Activated CD4-positive, alpha-beta T cell treated with anti-CD3 and anti-CD28 coated beads, Interleukin-2, amount 50 U/mL, for 16 hours (primary cell): Measurements from ENCODE around the gene CTDSPL.
"Not testable (repeated sequence)": the region's sequence is repeated elsewhere in the genome, so short reads cannot be mapped to it uniquely, and the experiment has no call there.

ENCODE experiments used
- DNase-seq: peaks from one replicate; pipeline ENCODE4 v3.0.0-alpha.2; 2020

Gene CTDSPL

DNA sequence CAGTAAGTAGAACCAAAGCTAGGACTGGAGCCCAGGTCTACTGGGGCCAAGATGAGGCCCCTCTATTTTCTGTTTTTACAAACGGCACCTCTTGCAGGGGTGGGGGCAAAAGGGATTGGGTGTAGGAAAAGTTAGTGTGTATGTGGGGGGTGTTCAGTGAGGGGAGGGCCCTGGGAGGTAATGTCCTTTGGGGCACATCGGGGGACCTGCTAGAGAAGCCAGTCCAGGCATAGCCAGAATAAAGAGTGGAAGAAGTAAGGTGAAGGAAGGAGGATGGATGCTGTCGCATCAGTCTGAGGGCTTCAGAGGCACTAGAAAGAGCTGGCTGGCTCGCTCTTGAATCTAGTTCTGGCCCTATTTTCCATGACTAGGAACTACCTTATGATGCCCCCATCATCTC lies 165.2 kb downstream of the CTDSPL start:
- DNase-seq, result no peak

DNA sequence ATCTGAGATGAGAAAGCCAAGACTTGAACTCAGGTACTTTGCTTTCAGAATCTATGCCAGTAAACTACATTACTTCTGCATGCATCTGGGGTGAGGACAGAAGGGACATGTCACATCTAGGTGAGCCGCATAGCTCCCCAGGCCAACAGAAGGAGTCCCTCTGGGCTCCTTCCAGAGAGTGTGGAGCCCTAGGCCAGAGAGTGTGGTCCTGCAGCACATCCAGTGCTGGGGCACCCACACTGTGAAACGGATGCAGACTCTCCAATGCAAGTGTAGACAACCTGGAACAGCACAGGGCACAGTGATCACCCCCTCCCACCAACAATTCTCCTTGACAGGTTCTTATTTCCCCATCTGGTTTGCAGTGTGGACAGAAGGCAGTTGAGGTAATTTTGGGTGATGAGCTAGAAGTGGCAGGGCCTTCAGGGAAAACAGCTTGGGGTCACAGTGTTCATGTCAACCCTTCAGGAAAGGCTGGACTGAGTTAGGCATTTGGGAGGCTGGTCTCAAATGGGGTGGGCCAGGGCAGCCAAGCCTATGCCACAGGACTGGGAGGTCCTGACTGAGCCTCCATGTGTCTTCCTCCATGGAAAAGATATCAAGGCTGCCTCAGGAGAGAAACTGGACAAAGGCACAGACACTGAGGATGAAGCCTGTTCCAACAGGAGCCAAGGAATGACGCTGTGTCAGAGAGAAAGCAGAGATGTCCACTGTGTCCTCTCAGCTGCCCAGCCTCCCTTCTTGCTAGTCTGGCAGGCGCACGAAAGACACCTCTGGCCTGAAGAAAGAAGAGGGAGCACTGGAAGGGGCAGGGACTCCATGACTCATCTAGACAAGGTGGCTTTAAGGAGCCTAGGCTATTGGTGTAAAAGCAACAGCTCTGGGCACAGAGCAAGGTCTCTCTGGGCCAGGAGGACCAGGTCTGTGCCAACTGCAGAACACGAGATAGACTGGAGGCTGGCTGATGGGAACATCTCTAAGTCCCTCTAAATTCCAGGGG lies 166.1 kb downstream of the CTDSPL start:
- DNase-seq, result no peak

DNA sequence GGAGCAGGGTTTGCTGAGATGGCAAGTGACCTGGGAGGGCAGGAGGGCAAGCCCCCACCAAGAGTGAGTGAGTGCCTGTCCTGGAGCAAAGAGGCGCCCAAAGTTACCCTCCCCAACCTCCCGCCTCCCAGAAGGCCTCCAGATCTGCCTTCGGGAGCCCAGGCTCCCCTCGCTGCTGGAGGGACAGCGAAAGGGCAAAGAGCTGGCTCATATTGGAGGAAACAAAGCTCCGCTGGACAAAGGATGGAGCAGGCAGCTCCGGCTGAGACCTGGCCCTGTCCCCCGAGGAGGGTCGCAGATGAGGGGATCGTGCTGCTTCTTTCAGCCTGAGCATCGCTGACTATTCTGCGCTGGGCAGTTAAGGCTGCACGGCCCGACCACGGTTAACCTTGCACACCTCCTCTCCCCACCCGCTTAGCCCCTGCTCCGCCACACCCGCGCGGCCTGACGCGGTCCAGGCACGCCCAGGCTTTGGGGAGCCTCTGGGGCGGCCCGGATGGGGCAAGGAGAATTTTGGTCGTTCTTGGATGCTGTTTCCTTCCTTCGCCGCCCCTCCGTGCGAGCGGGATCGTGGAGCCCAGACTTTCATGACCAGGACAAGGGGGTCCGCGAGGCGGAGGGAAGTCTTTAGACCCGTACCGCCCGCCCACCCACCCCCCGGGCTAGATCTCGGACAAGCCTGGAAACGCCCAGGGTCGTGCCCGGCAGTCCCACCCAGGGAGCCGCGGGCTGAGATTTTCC lies 167.1 kb downstream of the CTDSPL start:
- DNase-seq, result no peak

DNA sequence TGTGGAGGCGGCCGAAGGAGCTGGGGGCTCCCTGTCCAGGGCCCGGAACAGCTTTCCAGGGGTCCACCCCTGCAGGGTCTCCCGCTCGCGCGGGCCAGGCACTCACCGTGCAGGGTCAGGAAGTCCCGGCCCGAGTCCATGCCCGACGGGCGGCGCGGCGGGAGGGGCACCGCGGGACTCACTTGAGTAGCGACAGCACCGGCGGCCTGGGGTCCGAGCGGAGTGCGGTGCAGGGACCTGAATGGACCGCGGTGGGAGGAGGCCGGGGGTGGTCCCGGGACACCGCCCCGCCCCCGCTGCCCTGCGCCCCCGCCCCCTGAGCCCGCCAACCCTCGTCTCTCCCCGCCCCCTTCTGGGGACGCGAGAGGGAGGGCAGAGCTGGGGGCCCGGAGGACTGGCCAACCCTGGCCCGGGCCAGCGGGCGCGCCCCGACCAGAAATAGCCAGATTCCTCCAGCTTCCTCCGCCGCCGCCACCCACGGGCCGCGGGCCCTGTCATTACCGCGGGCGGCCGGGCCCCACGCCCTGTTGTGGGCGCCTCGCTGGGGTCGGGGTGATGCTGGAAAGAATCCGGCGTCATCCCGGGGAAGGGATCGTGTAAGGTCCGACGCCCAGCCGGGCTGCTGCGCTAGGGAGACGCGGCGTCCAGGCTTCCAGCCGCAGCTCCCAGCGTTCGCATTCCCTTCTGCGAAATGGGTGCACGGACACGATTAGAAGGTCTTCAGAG lies 167.9 kb downstream of the CTDSPL start, which contains the start of gene PLCD1:
TSS of gene PLCD1 (minus strand) at position 243 of the 726 bp plus-strand sequence. CDS start at position 140, 103 bp downstream.
- DNase-seq, result no peak

DNA sequence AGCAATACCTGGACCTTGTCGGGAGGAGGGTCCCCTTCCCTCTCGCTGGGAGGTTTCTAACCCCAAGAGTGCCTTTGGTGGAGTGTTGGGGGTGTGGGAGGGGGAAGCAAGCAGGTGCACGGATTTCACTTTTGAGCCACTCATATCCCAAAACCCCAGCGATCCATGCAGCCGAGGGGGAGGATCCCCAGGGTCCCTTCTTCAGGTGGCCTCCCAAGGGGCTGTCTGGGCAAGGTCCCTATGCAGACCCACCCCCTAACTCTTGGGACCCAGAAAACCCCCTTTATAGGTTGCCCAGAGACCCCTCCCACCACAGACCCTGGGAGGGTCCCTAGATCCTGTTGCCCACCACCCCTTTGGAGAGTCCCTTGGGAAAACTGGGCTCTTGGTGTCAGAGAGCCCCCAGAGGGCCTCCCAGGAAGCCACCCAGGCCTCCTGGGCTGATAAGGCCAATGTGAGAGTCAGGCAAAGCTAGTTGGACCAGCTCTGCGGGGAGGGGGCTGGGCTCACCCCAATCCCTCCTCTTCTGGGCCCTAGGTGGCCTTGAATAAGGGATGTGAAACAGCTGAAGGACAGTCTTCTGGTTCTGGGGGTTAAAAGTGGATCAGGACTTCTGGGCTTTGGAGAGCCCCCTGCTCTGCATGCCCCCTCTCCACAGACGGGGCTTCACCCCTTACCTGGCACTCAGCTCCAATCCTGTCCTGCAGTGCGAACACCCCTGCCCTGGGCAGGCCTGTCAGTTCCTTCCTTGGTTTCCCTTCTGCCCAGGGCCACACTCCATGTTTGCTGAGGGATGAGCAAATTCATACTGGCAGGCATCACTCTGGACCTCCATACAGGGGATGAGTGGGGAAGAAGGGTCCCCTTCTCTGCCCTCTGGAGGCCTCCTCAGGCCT lies 168.7 kb downstream of the CTDSPL start:
- DNase-seq, result no peak

DNA sequence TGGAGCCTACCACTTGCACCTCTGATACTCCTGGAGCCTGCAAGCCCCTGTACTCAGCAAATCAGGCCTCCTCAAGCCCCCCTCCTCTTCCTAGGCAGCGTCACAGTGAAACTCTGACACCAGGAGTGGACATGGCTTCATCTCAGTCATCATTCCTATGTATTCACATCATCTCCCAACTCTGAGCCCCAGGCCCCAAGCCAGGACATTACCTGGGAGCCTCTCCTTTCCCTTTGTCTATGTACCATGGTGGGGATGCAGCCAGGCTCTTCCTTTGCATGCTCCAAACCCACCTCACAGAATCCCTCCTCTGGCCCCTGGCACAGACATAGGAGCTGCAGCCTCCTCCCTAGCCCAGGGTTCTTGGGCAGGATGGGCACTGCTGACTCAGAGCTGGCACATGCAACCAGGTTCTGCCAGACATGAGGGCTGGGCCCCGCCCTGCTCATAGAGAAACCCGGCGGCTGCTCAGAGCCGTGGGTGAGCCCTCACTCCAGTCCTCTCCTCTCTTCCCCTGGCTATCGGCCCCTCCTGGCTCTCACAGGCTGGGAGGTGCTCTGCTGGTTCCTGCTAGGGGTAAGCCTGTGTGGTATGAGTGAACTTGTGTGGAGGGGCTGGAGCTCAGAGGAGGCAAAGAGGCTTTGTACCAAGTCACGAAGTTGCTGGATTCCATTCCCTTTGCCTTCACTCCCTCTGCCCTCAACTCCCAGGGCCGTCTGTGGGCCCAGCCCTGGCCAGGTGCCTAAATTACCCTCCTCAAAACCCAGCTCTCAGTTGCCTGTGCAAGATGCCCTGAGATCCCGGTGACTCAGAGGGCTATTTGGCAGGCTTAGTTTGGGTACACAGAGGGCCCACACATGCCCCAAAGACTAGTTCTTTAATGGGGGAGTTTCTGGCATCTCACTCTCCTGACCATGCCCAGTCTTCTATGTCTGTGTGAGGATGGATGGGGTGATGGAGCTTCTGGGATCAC lies 169.6 kb downstream of the CTDSPL start:
- peak; percentile 68 for DNase-seq

DNA sequence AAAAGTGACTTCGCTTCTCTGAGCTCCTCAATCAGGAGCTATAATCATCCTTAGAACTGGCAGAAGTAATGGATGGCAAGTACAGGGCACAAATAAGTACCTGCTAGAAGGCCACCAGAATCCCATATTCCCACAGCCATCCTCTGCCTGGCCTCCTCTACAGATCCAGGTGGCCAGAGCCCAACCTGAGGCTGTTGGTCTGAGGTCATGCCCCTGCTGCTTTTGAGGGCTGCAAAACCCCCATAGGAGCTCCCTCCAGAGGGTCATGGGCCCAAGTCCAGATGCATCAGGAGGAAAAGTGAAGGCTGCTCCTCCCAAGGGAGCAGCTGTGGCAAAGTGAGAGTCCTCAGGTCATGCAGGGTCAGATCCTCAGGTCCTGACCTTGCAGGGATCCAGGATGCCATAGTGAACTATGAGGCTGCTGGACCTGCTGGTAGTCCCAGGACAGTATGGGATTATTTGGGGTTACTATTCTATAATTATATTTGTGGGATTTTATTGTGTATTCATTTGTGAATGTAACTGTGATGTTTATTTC lies 170.7 kb downstream of the CTDSPL start:
- DNase-seq, result no peak

DNA sequence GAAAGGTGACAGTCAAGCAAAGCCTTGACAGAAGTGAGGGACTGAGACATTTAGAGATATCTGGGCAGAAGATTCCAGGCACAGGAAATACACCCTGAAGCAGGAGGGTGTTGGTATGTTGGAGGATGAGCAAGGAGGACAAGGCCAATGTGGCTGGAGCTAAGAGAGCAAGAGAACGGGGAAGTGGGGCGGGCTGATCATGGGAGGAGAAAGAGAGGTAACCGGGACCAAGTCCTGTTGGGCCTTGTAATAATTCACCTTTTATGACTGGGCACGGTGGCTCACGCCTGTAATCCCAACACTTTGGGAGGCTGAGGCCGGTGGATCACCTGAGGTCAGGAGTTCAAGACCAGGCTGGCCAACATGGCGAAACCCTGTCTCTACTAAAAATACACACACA lies 171.9 kb downstream of the CTDSPL start:
- not testable (repeated sequence) for DNase-seq
